Measurements from ENCODE around the gene MED28.

The MED28 gene

GRCh38 chr4:17667253-17667652 is 52.8 kb downstream of the MED28 start:
- no peak for DNase-seq (ENCODE audit: low read depth)

- no peak for DNase-seq (ENCODE audit: low read depth)
These were observed 53.3 kb downstream of the MED28 start for GRCh38 chr4:17667653-17668201.

- no peak for DNase-seq (ENCODE audit: low read depth)
These were observed 56.0 kb downstream of the MED28 start for GRCh38 chr4:17670423-17670822.

GRCh38 chr4:17680559-17681280 is 66.3 kb downstream of the MED28 start:
- no peak for DNase-seq (ENCODE audit: low read depth)

- no peak for DNase-seq (ENCODE audit: low read depth)
These were observed 67.1 kb downstream of the MED28 start for GRCh38 chr4:17681281-17682221.

GRCh38 chr4:17682222-17682566 is 67.8 kb downstream of the MED28 start:
- DNase-seq (ENCODE audit: low read depth) = no peak
